ENCODE results near the gene TRPM6. TPM values are rescaled to one million over a fixed set of nuclear protein-coding genes. Genes with fewer than 3 reads are reported as not detected.

Gene TRPM6
- polyA plus RNA-seq, 6 donors from 2014 or later: not detected

GRCh38 chr9:74755355-74755754, 132.4 kb downstream of the TRPM6 start:
- no peaks in the 10 kb centered on the region for H3K4me1 Mint-ChIP-seq
- ATAC-seq (ENCODE audit: low read depth in 2 of 2) (no peak), DNase-seq (no peak)
- H3K27ac Mint-ChIP-seq: no peak overlapping the region
- no peaks in the 10 kb centered on the region for H3K36me3 Mint-ChIP-seq
- peaks cover 0 to 12% (median 0%) of the 10 kb centered on the region in 3 donors for H3K27me3 Mint-ChIP-seq
- H3K4me3 Mint-ChIP-seq: no peak overlapping the region
- H3K9me3 Mint-ChIP-seq: no peaks in the 10 kb centered on the region

- Mint-ChIP-seq H3K27me3 (peaks cover 0 to 9% (median 8%) of the 10 kb centered on the region in 3 donors), H3K27ac (no peak overlapping the region), H3K36me3 (no peaks in the 10 kb centered on the region), H3K9me3 (no peaks in the 10 kb centered on the region), H3K4me1 (no peaks in the 10 kb centered on the region), H3K4me3 (no peak overlapping the region)
- ATAC-seq (ENCODE audit: low read depth in 2 of 2) (no peak), DNase-seq (no peak)
Observed at GRCh38 chr9:74753650-74754049, 134.1 kb downstream of the TRPM6 start.

GRCh38 chr9:74748966-74749365, 138.8 kb downstream of the TRPM6 start:
- H3K36me3 Mint-ChIP-seq: peaks cover 0 to 7% of the 10 kb centered on the region in 2 donors
- H3K27ac Mint-ChIP-seq: no peak overlapping the region
- peaks cover 23 to 43% (median 30%) of the 10 kb centered on the region in 3 donors for H3K27me3 Mint-ChIP-seq
- no peaks in the 10 kb centered on the region for H3K4me1 Mint-ChIP-seq
- H3K9me3 Mint-ChIP-seq: peaks cover 0 to 1% (median 0%) of the 10 kb centered on the region in 7 donors
- no peak for ATAC-seq (ENCODE audit: low read depth in 2 of 2)
- no peak overlapping the region for H3K4me3 Mint-ChIP-seq
- DNase-seq: no peak

GRCh38 chr9:74742792-74743730, 144.7 kb downstream of the TRPM6 start:
- DNase-seq: no peak
- H3K9me3 Mint-ChIP-seq: peaks cover 0 to 1% (median 0%) of the 10 kb centered on the region in 7 donors
- no peaks in the 10 kb centered on the region for H3K4me1 Mint-ChIP-seq
- no peak for ATAC-seq (ENCODE audit: low read depth in 2 of 2)
- H3K27me3 Mint-ChIP-seq: peaks cover 30 to 44% (median 40%) of the 10 kb centered on the region in 3 donors
- H3K36me3 Mint-ChIP-seq: peaks cover 0 to 7% of the 10 kb centered on the region in 2 donors
- no peak overlapping the region for H3K4me3 Mint-ChIP-seq
- H3K27ac Mint-ChIP-seq: no peak overlapping the region

GRCh38 chr9:74742191-74742790, 145.4 kb downstream of the TRPM6 start:
- Mint-ChIP-seq H3K27ac (no peak overlapping the region), H3K4me1 (no peaks in the 10 kb centered on the region), H3K9me3 (peaks cover 0 to 1% (median 0%) of the 10 kb centered on the region in 7 donors), H3K4me3 (no peak overlapping the region), H3K36me3 (peaks cover 0 to 7% of the 10 kb centered on the region in 2 donors), H3K27me3 (peaks cover 30 to 45% (median 40%) of the 10 kb centered on the region in 3 donors)
- DNase-seq: no peak
- ATAC-seq (ENCODE audit: low read depth in 2 of 2): no peak

GRCh38 chr9:74736646-74737045, 151.1 kb downstream of the TRPM6 start:
- Mint-ChIP-seq H3K36me3 (no peaks in the 10 kb centered on the region), H3K4me1 (no peaks in the 10 kb centered on the region), H3K9me3 (no peaks in the 10 kb centered on the region), H3K27ac (no peak overlapping the region), H3K27me3 (peaks cover 6 to 12% (median 11%) of the 10 kb centered on the region in 3 donors), H3K4me3 (no peak overlapping the region)
- no peak for ATAC-seq (ENCODE audit: low read depth in 2 of 2)
- no peak for DNase-seq

GRCh38 chr9:74735761-74736160, 152.0 kb downstream of the TRPM6 start:
- no peak for DNase-seq
- Mint-ChIP-seq H3K4me3 (no peak overlapping the region), H3K9me3 (no peaks in the 10 kb centered on the region), H3K36me3 (no peaks in the 10 kb centered on the region), H3K27ac (no peak overlapping the region), H3K27me3 (peaks cover 6 to 12% (median 11%) of the 10 kb centered on the region in 3 donors), H3K4me1 (no peaks in the 10 kb centered on the region)
- ATAC-seq (ENCODE audit: low read depth in 2 of 2): no peak

GRCh38 chr9:74729136-74729695, 158.5 kb downstream of the TRPM6 start:
- Mint-ChIP-seq H3K4me3 (no peak overlapping the region), H3K9me3 (peaks cover 0 to 1% (median 0%) of the 10 kb centered on the region in 7 donors), H3K27me3 (peaks cover 9 to 13% (median 12%) of the 10 kb centered on the region in 3 donors), H3K27ac (no peak overlapping the region), H3K36me3 (no peaks in the 10 kb centered on the region), H3K4me1 (no peaks in the 10 kb centered on the region)
- ATAC-seq (ENCODE audit: low read depth in 2 of 2) (no peak), DNase-seq (no peak)

- Mint-ChIP-seq H3K4me3 (no peak overlapping the region), H3K27me3 (peaks cover 9 to 17% (median 13%) of the 10 kb centered on the region in 3 donors)
- no peak for ATAC-seq (ENCODE audit: low read depth in 2 of 2)
Observed at GRCh38 chr9:74728176-74728575, 159.5 kb downstream of the TRPM6 start.

GRCh38 chr9:74726581-74726980, 161.1 kb downstream of the TRPM6 start:
- Mint-ChIP-seq H3K4me3 (no peak overlapping the region), H3K27me3 (peaks cover 9 to 18% (median 17%) of the 10 kb centered on the region in 3 donors), H3K9me3 (peaks cover 0 to 1% (median 0%) of the 10 kb centered on the region in 7 donors), H3K27ac (no peak overlapping the region), H3K4me1 (no peaks in the 10 kb centered on the region), H3K36me3 (no peaks in the 10 kb centered on the region)
- no peak for DNase-seq
- ATAC-seq (ENCODE audit: low read depth in 2 of 2): no peak

More at GRCh38 chr9:74728176-74728575, 159.5 kb downstream of the TRPM6 start:
- Mint-ChIP-seq H3K36me3 (no peaks in the 10 kb centered on the region), H3K4me1 (no peaks in the 10 kb centered on the region), H3K9me3 (peaks cover 0 to 1% (median 0%) of the 10 kb centered on the region in 7 donors), H3K27ac (no peak overlapping the region)
- DNase-seq: no peak

GRCh38 chr9:74724317-74724716, 163.4 kb downstream of the TRPM6 start:
- no peaks in the 10 kb centered on the region for H3K4me1 Mint-ChIP-seq
- no peak overlapping the region for H3K4me3 Mint-ChIP-seq
- peaks cover 17 to 25% (median 17%) of the 10 kb centered on the region in 3 donors for H3K27me3 Mint-ChIP-seq
- no peak for ATAC-seq (ENCODE audit: low read depth in 2 of 2)
- no peak overlapping the region for H3K27ac Mint-ChIP-seq
- DNase-seq: no peak
- no peaks in the 10 kb centered on the region for H3K36me3 Mint-ChIP-seq
- peaks cover 0 to 1% (median 0%) of the 10 kb centered on the region in 7 donors for H3K9me3 Mint-ChIP-seq

- no peak for DNase-seq
Observed at GRCh38 chr9:74721696-74722660, 165.7 kb downstream of the TRPM6 start.

More at GRCh38 chr9:74721696-74722660, 165.7 kb downstream of the TRPM6 start:
- Mint-ChIP-seq H3K27me3 (peaks cover 13 to 34% (median 13%) of the 10 kb centered on the region in 3 donors), H3K4me1 (no peaks in the 10 kb centered on the region), H3K27ac (no peak overlapping the region), H3K36me3 (no peaks in the 10 kb centered on the region), H3K9me3 (peaks cover 0 to 1% (median 0%) of the 10 kb centered on the region in 7 donors), H3K4me3 (no peak overlapping the region)
- no peak for ATAC-seq (ENCODE audit: low read depth in 2 of 2)
